Gastroesophageal sphincter (tissue), 3 donors: ENCODE results near the gene EEF1AKMT4.

ENCODE experiments used
- EP300 ChIP-seq: sonication (generic); formaldehyde crosslinking; IDR thresholded peaks from one replicate; pipeline ENCODE4 v1.6.1; 2017; ENCODE audit warnings: antibody characterized with exemption, mild to moderate bottlenecking
- TF ChIP-seq, protein P1 (sequence below), 4 experiments: fragments of 200-600 bp in 2 of 4; fragments of 450-650 bp in 2 of 4; sonication (generic) in 1 of 4; IDR thresholded peaks; one replicate each; pipeline ENCODE4 v1.5.1; 2017 to 2019; ENCODE audit warnings: antibody characterized with exemption in 4 of 4, mild to moderate bottlenecking in 2 of 4, moderate library complexity in 2 of 4

DNA sequence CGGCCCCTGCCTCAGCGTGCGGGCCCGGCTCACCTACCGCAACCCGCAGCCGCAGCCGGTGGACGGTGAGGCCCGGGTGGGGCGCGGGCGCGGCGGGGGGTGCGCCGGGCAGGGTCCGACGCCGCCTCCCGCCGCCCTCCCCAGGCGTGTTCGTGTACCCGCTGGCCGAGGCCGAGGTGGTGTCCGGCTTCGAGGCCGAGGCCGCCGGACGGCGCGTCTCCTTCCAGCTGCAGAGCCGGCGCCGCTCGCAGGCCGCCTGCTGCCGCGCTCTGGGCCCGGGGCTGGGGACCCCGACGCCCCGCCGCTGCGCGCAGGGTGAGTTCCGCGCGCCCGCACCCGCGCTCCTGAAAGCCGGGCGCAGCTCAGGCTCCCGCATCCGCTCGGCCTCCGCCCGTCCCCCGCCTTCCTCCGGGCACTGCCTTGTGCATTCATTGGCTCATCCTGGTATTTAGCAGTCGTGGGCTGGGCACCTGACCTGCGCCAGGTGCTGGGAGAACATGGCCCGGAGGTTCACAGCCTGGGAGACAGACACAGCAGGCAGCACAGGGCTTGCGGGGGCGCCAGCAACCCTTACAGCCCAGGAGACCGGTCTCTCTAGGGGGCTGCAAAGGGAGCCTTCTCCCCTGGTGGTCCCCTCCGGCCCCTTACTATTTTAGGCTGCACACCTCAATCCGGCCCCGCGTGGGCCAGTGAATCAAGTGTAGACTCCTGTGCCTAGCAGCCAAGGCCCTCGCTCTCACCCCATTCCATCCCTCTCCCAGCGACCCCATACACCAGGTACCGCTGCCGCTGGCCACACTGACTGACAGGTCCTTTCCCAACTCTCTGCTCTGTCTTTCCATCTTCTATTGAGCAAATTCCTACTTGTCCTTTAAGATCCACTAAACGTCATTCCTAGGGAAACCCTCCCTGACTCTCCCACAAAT, 18.6 kb upstream of the EEF1AKMT4 start:
- no peak for TF ChIP-seq EP300
- TF ChIP-seq, protein P1, sequence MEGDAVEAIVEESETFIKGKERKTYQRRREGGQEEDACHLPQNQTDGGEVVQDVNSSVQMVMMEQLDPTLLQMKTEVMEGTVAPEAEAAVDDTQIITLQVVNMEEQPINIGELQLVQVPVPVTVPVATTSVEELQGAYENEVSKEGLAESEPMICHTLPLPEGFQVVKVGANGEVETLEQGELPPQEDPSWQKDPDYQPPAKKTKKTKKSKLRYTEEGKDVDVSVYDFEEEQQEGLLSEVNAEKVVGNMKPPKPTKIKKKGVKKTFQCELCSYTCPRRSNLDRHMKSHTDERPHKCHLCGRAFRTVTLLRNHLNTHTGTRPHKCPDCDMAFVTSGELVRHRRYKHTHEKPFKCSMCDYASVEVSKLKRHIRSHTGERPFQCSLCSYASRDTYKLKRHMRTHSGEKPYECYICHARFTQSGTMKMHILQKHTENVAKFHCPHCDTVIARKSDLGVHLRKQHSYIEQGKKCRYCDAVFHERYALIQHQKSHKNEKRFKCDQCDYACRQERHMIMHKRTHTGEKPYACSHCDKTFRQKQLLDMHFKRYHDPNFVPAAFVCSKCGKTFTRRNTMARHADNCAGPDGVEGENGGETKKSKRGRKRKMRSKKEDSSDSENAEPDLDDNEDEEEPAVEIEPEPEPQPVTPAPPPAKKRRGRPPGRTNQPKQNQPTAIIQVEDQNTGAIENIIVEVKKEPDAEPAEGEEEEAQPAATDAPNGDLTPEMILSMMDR (IDR thresholded peaks at IDR 0.05) = no peak
